Gastroesophageal sphincter (tissue), 3 donors: ENCODE results near the gene MYO1D.

Source experiments
- CTCF ChIP-seq, 4 experiments: fragments of 200-600 bp in 2 of 4; fragments of 450-650 bp in 2 of 4; sonication (generic) in 1 of 4; IDR thresholded peaks; one replicate each; pipeline ENCODE4 v1.5.1; 2017 to 2019; ENCODE audit warnings: antibody characterized with exemption in 4 of 4, mild to moderate bottlenecking in 2 of 4, moderate library complexity in 2 of 4
- POLR2A ChIP-seq, 2 donors: fragments of 450-650 bp; IDR thresholded peaks; one replicate each; pipeline ENCODE4 v1.6.1; 2017; ENCODE audit warnings: antibody characterized with exemption in 2 of 2, mild to moderate bottlenecking in 2 of 2, moderate library complexity in 1 of 2
- POLR2AphosphoS5 ChIP-seq: sonication (generic); formaldehyde crosslinking; IDR thresholded peaks from one replicate; pipeline ENCODE4 v1.6.1; 2017; ENCODE audit warnings: antibody characterized with exemption

GRCh38 chr17:32672711-32673110 lies 204.2 kb downstream of the MYO1D start:
- TF ChIP-seq CTCF (IDR thresholded peaks at IDR 0.05) (no peak), POLR2A (IDR thresholded peaks at IDR 0.05) (no peak), POLR2AphosphoS5 (no peak)
